Measurements from ENCODE around the gene DNAL4.

GRCh38 chr22:38741576-38741975, 52.4 kb downstream of the DNAL4 start:
- TF ChIP-seq CTCF (IDR thresholded peaks at IDR 0.05) (no peak), POLR2A (IDR thresholded peaks at IDR 0.05) (no peak)

Measured in sigmoid colon (tissue), 3 donors.